Stimulated activated CD4-positive, alpha-beta T cell treated with anti-CD3 and anti-CD28 coated beads, Interleukin-2, amount 100 ng/mL, for 4 hours (primary cell): ENCODE results near the gene LTBP1.

Experiments
- DNase-seq: peaks from one replicate; pipeline ENCODE4 v3.0.0-alpha.2; 2020; ENCODE audit warnings: low read depth

The LTBP1 gene

DNA sequence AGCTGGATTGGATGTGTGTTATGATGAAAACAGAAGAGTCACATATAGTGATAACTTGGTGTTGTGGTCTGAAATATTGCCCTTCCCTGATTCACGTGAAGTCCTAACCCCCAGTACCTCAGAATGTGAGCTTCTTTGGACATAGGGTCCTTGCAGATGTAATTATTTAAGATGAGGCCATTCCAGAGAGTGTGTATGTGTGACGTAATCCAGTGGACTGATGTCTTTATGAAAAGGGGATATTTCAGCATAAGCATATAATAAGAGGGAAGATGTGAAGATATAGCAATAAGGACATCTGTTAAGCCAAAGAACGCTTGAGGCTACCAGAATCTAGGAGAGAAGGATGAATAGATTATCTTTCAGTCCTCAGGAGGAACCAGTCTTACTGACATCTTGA, 62.5 kb downstream of the LTBP1 start:
- DNase-seq: no peak

DNA sequence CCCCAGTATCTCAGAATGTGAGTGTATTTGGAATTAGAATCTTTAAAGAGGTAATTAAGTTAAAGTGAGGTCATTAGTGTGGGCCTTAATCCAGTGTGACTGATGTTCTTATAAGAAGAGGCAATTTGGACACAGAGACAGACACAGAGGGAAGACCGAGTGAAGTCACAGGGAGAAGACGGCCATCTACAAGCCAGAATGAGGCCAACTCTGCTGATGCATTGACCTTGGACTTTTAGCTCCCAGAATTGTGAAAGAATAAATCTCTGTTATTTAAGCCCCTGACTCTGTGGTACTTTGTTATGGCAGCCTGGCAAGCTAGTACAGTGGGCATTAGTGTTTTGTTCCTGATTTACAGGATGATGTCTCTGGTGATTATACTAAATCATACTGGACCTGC, 64.6 kb downstream of the LTBP1 start:
- DNase-seq: no peak

DNA sequence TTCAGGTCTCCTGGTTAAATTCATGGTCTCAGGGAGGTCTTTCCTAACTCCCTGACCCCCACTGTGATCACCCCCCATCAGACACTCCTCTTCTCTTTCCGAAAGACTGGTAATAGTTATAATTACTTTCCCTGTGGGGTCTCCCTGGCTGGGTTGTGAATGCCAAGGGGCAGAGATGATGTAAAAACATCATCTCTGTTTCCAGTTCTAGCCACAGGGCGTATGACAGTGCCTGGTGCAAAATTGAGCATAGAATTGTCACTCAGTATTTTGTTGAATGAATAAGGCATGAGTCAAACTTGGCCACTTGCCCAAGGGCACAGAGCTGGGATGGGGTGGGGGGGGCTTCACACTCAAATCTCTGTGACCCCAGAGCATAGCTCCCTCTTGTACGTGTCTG, 65.2 kb downstream of the LTBP1 start:
- no peak for DNase-seq

DNA sequence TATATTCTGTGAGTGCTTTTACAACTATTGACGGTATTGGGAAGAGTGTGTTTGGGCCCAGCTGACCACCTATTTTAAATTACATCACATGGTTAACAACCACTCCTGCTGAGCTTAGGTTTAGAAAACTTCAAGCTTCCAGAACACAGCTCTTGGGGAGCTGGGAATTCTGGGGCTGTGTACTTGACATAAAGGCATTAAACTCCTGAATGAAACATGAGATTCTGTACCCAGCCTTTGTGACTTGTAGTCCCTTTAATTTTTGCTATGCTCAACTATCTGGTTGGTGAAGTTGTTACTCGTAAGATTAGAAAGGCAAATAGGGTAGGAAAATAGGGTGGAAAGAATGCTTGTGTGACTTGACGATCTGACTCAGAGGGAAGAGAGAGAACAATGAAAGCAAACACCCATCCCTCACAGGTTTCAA, 66.9 kb downstream of the LTBP1 start:
- DNase-seq: no peak

DNA sequence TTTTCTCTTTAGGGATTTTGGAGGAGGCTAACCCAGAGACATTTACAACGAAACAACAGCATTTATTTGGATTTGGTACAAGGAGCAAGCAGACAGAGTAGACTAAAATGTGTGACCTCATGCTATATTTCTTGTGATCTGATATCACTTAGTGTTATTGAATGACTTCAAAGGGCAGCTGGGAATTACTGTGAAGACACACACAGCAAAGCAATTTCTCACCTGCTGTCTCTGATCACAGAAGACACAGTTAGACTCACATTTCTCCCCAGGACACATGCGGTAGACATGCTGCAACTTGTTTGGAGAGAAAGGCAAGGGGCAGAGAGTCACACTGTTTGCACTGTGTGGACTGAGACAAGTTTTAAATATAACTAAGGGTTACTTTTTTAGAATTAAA, 67.5 kb downstream of the LTBP1 start:
- DNase-seq: no peak

DNA sequence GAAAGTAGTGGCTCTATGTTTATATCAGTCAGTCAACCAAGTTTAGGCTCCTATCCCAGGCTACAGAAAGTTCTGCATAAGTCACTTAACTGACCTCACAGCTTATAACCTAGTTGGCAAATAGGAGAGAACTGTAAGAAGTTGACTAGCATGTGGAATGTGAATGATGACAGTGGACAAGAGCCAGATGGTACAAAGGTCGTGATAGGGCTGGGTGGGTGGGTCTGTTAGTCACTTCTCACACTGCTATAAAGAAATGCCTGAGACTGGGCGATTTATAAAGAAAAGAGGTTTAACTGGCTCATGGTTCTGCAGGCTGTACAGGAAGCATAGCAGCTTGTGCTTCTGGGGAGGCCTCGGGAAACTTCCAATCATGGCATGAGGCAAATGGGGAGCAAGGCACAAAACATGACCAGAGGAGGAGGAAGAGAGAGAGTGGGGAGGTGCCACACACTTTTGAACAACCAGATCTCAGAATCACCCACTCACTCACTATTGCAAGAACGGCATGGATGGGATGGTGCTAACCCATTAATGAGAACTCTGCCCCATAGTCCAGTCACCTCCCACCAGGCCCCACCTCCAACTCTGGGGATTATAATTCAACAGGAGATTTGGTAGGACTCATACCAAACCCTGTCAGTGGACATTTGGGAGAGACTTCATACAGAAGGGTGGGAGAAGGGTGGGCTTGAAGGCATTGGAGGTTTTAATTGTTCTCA, 68.8 kb downstream of the LTBP1 start:
- no peak for DNase-seq

DNA sequence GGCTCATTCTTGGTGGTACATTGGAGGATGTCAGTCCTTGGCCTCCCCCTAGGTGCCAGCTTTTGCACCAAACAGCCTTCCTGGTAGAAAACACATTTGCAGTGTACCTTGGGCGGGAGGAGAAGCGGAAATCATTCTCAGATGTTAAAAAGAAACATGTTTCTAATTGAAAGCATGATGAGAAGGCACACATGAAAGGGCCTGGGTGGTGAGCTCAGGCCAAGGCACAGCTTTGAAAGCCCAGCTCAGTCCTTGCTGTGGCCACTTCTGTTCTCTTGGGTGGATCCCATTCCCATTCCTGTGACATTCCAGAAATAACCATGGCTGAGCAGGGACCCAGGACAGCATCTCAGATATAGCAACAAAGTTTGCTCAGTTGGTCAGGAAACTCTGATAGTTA, 71.5 kb downstream of the LTBP1 start:
- no peak for DNase-seq

DNA sequence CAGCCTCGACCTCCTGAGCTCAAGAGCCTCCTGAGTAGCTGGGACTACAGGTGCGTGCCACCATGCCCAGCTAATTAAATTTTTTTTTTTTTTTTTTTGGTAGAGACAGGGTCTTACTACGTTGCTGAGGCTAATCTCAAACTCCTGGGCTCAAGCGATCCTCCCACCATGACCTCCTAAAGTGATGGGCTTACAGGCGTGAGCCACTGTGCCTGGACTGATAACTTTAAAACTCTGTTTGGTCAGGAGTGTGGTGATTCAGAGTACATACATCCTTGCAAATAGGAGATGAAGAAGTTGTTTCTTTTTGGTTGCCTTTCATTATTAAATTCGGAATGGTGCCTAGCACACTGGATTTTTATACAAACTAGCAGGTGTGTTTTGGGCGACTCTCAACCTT, 73.0 kb downstream of the LTBP1 start:
- DNase-seq: no peak

DNA sequence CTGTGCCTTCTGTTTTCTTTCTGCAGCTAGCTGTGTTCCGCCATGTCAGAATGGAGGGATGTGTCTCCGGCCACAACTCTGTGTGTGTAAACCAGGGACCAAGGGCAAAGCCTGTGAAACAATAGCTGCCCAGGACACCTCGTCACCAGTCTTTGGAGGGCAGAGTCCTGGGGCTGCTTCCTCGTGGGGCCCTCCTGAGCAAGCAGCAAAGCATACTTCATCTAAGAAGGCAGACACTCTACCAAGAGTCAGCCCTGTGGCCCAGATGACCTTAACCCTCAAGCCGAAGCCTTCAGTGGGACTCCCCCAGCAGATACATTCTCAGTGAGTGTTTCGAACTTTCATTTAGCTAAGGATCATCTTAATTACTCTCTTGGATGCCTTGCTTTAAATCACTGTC, 74.1 kb downstream of the LTBP1 start:
- DNase-seq: no peak

DNA sequence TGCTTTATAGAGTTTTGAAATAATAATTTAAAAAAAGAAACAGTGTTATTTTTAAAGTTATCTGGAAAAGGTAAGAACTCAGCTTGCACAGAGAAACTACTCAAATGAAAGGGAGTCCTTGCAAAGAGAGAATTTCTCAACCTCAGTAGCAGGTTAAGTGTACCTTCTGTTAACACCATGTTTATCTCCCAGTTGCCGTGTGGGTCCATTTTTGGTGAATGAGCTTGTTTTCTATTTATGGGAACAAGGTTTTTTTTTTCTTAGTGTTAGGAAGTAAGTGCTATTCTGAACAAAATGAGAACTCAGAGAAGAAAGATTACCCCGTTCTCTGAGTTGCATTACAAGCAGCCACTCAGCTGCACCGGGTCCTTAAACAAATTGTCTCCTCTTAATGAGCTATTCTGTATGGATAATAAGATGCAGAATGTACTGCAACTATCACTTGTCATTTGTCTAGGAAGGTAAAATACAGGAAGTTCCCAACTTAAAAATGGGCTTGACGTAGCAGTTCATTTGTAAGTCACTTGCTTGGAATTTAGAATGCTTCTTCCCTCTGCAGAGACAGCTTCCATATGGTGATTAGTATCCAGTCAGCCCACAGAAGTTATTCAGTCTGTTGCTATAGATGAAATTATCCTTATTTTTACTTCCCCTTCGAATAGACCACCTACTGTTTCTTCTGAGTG, 74.9 kb downstream of the LTBP1 start:
- DNase-seq: no peak

DNA sequence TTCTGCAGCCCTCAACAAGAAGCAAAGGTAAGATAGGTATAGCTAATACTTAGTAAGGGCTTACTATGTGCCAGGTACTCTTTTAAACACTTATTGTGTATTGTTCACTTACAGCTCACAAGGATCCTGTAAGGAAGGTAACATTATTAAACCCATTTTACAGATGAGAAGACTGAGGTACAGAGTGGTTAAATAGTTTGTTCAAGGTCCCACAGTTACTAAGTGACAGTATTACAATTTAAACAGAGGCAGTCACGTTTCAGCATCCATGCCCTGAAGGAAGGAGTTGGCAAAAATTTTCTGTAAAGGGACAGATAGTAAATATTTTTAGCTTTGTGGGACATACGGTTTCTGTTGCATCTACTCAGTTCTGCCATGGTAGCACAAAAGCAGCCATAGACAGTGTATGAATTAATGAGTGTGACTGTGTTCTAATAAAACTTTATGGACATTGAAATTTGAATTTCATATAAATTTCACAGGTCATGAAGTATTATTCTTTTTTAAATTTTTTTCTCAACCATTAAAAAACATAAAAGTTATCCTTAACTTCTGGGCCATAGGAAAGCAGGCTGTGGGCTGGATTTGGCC, 75.7 kb downstream of the LTBP1 start:
- DNase-seq: no peak

DNA sequence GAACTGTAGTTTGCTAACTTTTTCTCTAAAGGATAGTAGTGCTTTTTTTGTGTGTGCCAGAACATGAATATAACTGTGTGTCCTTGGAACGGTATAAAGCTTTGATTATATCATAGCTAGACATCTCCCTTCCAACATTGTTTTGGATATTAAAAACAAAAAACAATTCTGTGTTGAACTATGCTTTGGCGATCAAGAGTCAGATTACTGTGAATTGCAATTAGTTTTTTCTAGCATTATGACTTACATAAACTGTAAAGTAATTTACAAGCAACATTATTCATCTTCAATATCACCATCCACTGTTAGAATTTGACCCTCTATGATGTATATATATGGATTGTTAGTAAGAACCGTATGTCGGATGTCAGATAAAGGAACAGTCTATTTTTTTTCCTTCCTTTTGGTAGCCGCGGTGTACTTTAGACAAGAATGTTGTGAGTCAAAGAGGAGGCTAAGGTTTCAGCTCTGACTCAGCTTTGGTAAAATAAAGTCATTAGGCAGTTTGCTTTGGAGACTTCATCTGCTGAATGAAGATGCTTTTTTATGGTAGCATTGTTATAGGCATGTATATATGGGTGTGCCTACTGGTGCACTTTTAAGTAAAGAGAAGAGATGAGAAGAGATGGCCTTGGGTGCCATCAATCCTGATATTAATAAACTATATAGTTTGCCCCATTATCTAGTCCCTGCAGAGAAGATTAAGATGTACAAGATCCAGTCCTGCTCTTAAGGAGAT, 76.4 kb downstream of the LTBP1 start:
- DNase-seq: no peak

DNA sequence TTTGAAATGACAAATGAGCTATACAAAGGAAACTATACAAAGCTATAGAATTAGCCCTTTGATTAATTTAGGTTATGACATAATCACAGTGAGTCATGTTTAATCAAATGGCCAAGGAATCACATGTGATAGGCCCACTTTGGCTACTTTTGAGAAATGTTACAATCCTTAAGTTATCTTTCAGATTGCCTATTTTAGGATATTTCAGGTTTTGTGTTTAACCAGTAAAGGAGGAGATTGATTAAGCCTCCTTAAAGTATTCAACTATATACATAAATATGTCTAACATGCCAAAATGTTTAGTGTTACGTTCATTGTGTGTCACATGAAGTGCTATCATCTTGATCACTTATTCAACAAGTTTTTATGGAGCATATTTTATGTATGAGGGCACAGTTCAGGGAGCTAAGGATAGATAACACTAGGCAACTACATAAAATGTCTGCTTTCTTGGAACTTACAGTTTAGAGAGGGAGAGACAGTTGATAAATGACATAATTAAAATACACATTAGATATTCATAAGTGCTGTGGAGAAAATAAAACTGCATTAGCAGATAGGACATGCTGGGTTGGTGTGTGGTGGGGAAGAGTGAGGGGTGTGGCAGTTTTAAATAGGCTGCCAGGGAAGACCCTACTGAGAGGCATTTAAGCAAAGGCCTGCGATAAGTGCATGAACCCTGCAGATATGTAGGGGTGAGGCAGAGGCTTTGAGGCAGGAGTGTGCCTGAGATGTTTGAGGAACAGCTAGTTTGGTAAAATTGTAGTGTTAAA, 77.2 kb downstream of the LTBP1 start:
- no peak for DNase-seq

DNA sequence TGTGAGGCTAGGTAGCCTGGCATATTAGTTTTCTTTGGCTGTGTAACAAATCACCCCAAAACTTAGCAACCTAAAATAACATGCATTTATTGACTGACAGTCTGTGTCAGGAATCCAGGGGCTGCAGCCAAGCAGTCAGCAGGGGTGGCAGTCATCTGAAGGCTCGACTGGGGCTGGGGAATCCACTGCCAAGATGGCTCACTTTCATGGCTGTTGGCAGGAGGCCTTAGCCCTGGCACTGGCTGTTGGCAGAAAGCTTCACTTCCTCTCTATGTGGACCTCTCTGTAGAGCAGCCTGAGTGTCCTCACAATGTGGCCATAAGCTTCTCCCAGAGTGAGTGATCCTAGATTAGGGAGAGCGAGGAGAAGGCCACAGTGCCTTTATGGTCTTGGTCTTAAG, 78.0 kb downstream of the LTBP1 start:
- DNase-seq: no peak

DNA sequence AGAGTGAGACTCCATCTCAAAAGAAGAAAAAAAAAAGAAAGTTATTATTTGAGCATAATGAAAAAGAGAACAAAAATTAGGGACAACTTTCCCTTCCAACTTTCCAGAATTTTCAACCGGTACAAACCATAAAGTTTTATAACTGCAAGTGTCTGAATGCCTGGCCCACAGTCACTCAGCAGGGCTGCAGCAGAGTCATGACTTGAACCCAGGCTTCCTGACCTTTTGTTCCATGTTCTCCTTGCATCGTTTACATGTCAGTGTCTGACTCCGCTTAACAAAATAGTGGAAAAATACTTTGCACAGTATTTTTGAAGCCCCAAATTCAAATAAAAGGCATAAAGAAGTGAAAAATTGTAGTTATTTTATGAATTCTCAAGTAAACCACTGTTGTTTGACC, 82.7 kb downstream of the LTBP1 start:
- DNase-seq: no peak

DNA sequence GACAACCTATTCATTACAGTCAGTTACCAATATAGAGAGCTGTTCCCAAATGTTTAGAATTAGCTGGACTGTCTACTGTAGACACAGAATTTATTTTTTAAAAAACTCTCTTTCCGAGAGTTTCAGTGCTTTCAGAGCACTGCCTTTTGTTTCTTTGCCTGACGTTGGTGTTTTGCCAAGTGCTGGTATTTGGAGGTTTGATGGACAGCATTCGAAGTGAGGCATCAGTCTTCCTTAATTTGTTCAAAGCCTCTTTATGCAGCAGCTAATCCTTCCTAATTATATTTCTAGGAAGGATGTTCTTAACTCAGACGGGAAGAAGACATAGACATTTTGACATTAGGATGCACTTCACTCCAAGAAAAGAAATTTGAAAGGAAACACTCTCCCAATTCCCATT, 83.2 kb downstream of the LTBP1 start:
- no peak for DNase-seq

DNA sequence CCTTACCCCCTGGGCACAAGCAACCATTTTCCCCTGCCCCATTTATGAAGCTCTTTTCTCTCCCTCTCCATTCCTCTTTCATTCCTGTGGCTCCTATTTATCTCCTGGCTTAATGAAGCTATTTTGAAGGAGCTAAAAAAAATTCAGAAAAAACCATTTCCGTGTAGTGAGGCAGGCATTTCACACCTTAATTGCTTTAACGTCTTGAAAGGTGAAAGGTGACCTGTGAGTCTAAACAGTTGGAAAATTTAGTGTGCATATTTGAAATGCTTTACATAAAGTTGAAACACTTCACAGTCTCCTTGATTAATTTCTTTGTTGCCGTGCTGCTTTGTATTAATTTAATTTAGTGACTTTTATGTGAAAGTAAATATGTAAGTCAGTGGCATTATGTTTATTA, 83.6 kb downstream of the LTBP1 start:
- DNase-seq: no peak

DNA sequence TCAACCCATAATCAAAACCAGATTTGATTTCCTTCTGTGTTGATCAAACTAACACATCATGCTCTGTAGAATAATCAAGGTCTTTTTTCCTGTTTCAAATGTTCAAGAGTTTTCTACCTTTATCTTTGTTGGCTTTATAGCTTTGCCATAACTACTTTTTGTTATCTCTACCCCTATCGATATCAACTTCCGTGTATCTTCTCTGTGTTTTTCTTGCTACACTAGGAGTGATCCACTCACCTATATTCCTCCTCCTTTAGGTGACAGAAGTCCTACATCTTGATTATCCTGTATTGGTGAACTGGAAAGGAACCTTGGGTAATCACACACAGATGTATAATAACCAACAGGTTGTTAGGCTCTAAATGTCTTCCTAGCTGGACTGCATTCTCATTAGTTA, 85.5 kb downstream of the LTBP1 start:
- DNase-seq: no peak

DNA sequence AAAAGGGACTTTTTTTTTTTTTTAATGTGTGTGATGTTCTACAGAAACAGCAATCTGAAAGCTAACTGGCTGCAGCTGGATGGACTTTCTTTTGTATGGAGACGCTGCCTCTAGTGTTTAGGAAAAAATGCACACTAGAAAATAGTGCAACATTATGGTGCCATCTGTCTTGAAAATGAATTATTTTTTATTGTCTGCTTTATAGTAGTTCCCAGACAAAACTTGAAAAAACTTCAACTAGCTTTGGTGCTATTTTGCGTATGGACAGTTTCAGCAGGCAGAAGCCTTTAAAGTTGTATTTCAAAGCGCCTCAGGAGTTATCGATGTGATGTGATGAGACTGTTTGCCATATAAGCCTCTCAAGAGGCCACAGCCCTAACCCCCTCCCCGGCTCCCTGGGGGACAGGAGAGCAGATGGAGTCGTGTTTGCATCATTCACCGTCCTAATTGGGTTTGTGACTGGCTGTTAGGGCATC, 86.9 kb downstream of the LTBP1 start:
- no peak for DNase-seq

DNA sequence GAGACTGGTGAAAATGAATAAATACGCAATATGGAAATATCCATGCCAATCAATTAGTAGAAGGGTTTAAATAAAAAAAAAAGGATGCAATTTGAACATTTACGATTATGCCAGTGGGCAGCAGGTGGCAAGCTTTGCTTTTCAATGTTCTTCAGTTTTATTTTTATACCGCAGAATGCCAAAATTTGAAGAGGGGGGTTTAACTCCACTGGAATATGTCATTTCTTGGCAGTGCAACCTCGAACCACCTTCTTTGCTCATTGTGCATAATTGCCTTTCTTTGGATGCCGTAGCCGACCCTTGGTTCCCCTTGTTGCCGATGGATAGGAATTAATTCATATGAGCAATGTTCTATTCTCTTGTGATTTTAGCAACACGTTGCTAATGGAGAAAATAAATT, 88.0 kb downstream of the LTBP1 start:
- no peak for DNase-seq

DNA sequence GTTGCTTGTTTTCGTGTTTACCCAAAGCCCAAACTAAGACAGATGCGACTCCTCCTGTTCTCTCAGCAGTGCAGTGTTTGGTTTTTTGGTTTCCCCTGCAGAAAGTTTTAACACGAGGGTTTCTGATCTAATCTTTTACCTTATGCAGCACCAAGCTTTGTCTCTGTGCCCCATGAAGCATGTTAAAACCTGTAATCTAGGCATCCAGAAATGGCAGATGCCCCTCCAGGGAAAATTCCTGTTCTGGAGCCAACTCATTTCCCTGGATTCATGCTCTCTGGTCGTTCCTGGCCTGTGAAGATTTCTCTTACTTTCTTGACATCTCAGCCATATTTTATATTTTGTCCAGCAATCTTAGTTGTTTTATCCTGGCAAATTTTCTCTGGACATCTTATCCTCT, 91.5 kb downstream of the LTBP1 start:
- no peak for DNase-seq

DNA sequence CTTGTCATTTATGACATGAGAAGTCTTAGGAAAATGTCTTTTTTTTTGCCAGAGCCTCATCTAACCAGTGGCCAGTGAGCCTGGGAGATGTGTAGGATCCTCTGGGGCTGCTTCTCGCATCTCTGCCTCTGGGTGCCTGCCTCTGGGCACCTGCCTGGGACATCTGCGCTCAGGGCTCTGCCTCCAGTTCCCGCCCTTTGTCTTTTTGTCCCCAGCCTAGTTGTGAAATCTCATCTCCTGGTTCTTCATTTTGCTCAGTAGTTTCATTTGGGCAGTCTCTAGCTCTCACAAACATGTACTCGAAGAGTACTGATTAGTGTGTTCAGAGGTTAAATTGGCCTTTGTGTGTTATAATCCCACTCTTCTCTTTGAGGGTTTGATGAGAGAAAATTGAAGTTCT, 92.0 kb downstream of the LTBP1 start:
- DNase-seq: no peak
